Activated CD8-positive, alpha-beta memory T cell treated with anti-CD3 and anti-CD28 coated beads, Interleukin-2, amount 50 U/mL, for 1 hour (primary cell): ENCODE data around the gene PDZK1IP1.

ENCODE experiments used
- DNase-seq: peaks from one replicate; pipeline ENCODE4 v3.0.0-alpha.2; 2020; ENCODE audit errors: extremely low read depth

The PDZK1IP1 gene

DNA sequence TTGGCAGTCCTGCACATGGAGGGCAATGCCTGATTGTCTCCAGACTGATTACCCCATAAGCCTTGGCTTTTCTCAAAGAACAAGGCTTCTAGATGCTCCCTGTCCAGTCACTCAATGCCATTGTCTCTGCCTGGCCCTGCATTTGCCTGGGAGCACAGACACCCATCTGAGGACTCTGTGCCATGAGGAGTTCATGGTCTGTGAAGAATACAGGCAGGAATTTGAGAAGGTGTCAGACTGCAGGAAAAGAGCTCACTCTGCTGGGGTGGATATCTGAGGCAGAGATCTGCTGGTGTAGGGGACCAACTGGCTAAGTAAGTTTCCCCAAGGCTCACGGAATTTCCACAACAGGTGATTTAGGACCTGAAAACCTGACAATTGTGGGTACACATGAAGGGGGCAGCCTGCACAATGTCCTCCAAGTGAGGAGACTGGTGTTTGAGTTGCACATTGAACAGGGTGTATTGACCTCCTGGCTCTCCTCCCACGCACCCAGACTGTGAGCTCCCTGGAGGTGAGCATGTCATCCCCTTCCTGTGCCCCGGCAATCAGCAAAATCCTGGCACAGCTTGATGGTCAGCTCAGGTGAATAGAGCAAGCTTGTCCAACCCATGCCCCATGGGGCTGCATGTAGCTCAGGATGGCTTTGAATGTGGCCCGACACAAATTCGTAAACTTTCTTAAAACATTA lies 51.8 kb downstream of the PDZK1IP1 start:
- no peak for DNase-seq

DNA sequence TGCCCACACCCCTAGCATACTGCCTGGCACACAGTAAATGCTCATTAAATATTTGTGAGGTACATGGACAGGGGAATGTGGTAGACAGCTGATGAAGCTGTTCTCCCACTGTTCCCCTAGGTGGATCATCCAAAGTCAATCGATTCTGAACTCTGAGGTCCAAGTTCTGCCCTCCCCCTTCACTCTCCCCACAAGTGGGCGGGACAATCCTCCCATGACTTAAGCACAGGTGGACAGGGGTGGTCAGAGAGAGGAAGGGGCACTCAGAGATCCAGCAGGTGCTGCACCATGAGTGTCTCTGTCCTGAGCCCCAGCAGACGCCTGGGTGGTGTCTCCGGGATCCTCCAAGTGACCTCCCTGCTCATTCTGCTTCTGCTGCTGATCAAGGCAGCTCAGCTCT lies 52.6 kb downstream of the PDZK1IP1 start, which contains the start of gene CYP4A22:
Gene CYP4A22 (plus strand): TSS at position 244 of the 400 bp plus-strand sequence. CDS start 45 bp downstream, at position 289.
- DNase-seq, result no peak
